GM19240 (cell line): ENCODE data around the gene PCLAF.
"Not testable (repeated sequence)": the region's sequence is repeated elsewhere in the genome, so short reads cannot be mapped to it uniquely, and the experiment has no call there.

ENCODE experiments used
- DNase-seq: peaks from one replicate; pipeline ENCODE4 v3.0.0; 2011; ENCODE audit warnings: low spot score; ENCODE audit not compliant: insufficient read length

PCLAF gene

GRCh38 chr15:64369078-64369607 lies 12.1 kb downstream of the PCLAF start:
- DNase-seq = no peak

GRCh38 chr15:64361259-64361658 lies 20.0 kb downstream of the PCLAF start:
- no peak for DNase-seq

GRCh38 chr15:64356710-64357040 lies 24.6 kb downstream of the PCLAF start:
- no peak for DNase-seq

DNA sequence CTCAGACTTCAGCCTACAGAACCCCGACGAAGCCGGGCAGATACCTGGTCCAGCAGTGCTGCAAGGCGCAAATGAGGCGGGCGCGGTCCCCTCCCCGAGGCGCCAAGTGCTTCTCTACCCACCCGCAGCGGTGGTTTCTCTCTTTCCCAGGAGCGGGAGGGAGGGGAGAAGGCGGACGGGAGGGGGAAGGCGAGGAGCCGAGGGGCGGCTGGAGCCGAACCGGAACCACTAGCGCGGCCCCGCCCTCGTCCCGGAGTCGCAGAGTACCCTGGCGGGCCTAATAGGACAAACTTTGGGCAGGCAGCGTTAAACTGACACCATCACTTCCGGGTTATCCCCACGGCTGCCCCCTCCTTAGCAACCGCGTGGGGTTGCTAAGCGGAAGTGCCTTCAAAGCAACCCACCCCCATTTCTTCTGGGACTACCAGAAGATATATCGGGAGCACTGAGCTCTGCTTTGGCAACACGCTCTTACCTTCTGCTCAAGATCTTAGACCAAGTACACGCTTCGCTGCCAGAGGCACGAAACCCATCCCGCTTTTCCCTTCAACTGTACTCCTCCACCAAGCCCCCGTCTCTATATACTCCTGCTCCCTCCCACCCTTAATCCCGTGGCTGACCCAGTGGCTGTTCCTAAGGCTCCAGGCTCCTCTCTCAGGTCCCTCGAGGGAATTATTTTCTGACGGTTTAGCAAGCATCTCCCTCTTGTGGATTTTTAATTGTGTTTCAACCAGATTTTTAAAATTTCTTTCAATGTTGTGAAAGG lies 25.1 kb downstream of the PCLAF start, which contains the start of gene CSNK1G1:
Gene CSNK1G1 (minus strand): TSS at position 230 of the 766 bp plus-strand sequence. CDS start 55,674 bp downstream, outside the sequence.
- DNase-seq = peak; percentile 50

- no peak for DNase-seq
Observed at GRCh38 chr15:64355348-64355943, 25.8 kb downstream of the PCLAF start.

GRCh38 chr15:64354688-64355344 lies 26.4 kb downstream of the PCLAF start:
- DNase-seq = no peak

- DNase-seq = no peak
Observed at GRCh38 chr15:64351265-64351664, 30.0 kb downstream of the PCLAF start.

DNA sequence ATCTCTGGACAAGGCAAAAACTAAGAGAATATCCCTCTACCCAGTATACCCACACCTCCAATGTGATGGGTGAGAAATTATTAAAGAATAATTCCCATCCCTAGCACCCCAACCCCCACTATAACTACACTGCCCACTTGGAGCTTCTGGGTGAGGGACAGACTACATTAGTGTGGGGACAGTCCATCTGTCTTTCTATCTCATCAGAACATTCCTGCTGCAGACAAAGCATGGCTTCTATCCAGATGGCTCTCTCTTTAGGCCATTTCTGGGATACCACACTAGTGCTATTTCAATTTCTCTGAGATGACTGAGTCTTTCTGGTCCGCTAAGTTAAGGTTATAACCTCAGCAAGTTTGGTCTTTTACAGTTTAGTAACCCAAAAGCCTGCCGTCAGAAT lies 31.9 kb downstream of the PCLAF start:
- DNase-seq = no peak

- no peak for DNase-seq
Observed at GRCh38 chr15:64348455-64348854, 32.8 kb downstream of the PCLAF start.

- not testable (repeated sequence) for DNase-seq
Observed at GRCh38 chr15:64346242-64346641, 35.0 kb downstream of the PCLAF start.

DNA sequence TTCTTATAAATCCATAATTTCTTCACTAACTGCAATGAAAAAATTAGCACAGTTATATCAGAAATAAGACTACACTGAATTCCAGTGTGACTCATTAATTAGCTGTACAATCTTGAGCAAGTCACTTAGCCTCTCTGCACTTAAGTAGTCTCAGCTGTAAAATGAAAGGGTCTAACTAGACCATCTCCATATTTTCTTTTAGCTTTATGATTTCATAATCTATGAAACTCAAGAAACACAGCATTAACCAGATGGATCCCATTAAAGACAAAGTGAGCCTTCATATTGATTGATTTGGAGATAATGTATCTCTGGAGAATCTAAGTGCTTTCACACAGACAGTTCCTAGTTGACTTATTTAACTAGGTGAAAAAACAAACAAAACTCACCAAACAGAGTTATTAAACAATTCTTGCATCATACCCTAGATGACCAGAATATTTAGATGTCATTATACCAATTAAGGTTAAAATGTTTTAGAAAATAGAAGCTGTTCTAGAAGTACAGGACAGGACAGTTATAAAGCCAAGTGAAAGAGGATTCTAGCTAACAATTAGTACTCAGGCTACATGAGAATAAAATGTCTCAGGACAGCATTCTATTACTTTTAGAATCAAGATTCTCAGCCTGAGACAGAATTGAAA lies 36.5 kb downstream of the PCLAF start:
- no peak for DNase-seq

DNA sequence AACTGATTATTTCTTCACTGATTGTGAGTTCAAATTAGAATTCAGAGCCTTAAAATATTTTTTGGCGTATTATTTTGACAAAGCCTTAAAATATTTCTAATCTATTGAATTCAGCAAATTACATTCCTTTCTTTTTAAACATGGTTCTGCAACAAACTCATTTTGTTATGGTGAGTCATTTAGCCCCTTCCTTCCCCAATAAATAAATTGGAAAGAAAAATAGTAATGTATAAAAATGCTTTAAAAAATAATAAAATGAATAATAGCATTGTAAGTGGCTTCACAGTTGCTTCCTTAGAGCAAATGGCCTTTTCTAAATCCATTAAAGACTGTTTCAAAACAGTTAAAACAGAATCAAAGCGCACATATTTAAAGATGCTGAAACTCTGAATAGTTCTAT lies 37.4 kb downstream of the PCLAF start:
- DNase-seq = no peak

GRCh38 chr15:64343222-64343621 lies 38.0 kb downstream of the PCLAF start:
- DNase-seq = no peak

DNA sequence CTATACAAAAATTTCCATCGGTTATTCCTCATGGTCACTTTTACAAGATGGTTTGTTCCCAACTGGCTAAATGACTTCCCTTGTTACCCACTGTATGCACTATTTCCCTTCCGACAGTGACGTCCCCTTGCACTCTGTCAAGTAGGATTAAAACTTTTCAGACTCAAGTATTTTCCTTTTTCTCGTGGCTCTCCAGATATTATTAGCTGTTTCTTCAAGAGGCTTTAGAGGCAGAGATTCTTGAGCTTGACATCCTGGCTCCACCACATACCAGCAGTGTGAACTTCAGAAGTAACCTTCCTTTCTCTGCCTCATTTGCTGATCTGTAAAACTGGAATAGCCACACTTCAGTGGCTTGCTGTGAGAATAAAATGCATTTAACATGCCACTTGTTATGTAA lies 39.3 kb downstream of the PCLAF start:
- no peak for DNase-seq

GRCh38 chr15:64340355-64340754 lies 40.9 kb downstream of the PCLAF start:
- DNase-seq = no peak

- no peak for DNase-seq
Observed at GRCh38 chr15:64337761-64338160, 43.5 kb downstream of the PCLAF start.

DNA sequence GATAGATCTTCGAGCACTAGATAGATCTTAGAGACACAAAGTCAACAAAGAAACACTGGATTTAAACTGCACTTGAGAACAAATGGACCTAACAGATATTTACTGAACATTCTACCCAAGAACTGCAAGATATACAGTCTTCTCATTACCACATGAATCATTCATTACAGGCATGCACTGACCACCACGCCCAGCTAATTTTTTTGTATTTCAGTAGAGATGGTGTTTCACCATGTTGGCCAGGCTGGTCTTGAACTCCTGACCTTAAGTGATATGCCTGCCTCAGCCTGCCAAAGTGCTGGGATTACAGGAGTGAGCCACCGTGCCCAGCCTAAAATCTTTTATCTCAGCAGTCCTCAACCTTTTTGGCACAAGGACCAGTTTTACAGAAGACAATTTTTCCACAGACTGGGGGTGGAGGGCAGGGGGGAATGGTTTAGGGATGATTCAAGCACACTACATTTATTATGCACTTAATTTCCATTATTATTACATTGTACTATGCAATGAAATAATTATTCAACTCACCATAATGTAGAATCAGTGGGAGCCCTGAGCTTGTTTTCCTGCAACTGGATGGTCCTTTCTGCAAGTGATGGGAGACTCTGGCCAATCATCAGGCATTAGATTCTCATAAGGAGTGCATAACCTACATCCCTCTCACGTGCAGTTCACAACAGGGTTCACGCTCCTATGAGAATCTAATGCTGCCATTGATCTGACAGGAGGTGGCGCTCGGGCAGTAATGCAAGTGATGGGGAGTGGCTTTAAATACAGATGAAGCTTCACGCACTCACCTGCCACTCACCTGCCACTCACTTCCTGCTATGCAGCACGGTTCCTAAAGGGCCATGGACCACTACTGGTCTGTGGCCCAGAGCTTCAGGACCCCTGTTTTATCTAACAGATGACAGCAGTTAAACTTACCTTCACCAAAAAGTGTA lies 47.0 kb downstream of the PCLAF start:
- no peak for DNase-seq

GRCh38 chr15:64333516-64333915 lies 47.7 kb downstream of the PCLAF start:
- DNase-seq = no peak

DNA sequence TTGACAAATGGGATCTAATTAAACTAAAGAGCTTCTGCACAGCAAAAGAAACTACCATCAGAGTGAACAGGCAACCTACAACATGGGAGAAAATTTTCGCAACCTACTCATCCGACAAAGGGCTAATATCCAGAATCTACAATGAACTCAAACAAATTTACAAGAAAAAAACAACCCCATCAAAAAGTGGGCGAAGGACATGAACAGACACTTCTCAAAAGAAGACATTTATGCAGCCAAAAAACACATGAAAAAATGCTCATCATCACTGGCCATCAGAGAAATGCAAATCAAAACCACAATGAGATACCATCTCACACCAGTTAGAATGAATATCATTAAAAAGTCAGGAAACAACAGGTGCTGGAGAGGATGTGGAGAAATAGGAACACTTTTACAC lies 49.6 kb downstream of the PCLAF start:
- not testable (repeated sequence) for DNase-seq

DNA sequence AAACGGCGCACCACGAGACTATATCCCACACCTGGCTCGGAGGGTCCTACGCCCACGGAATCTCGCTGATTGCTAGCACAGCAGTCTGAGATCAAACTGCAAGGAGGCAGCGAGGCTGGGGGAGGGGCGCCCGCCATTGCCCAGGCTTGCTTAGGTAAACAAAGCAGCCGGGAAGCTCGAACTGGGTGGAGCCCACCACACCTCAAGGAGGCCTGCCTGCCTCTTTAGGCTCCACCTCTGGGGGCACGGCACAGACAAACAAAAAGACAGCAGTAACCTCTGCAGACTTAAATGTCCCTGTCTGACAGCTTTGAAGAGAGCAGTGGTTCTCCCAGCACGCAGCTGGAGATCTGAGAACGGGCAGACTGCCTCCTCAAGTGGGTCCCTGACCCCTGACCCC lies 54.3 kb downstream of the PCLAF start:
- DNase-seq = not testable (repeated sequence)

- DNase-seq = not testable (repeated sequence)
Observed at GRCh38 chr15:64326458-64326857, 54.8 kb downstream of the PCLAF start.
